Glomerular visceral epithelial cell (primary cell): ENCODE results near the gene LNPK.
"Not testable (repeated sequence)": the region's sequence is repeated elsewhere in the genome, so short reads cannot be mapped to it uniquely, and the experiment has no call there.

Experiments
- DNase-seq: peaks from one replicate; pipeline ENCODE4 v3.0.0-alpha.2; 2016; ENCODE audit errors: extremely low spot score

Gene LNPK

GRCh38 chr2:176001916-176002687 lies at the start of gene LNPK:
TSS of gene LNPK (minus strand) at chr2:176002267. CDS start at chr2:175995584, 6,683 bp downstream.
- peak; percentile 92 for DNase-seq

GRCh38 chr2:176039375-176039774 lies 37.3 kb upstream of the LNPK start:
- DNase-seq = no peak

- no peak for DNase-seq
Observed at GRCh38 chr2:176038694-176039093, 36.6 kb upstream of the LNPK start.

GRCh38 chr2:176035013-176035691 lies 33.1 kb upstream of the LNPK start:
- DNase-seq = no peak

- DNase-seq = no peak
Observed at GRCh38 chr2:176027806-176028205, 25.7 kb upstream of the LNPK start.

DNA sequence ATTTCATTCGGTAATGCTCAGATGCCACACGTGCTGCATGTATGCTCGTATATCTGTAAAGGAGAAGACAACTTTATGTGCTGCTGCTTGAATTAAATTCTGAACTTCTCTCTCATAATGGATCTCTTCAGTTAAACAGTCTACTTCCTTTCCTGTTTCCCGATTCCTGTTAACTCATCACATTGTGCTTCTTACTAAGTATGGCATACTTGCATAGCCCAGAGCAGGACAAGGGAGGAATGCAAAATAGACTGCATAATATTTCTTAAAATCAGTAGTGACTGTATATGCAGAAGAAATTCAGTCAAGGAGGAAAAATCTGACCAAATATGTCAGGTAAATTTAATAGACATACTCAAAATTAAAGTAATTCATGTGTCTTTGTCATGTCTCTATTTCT lies 23.9 kb upstream of the LNPK start:
- no peak for DNase-seq

DNA sequence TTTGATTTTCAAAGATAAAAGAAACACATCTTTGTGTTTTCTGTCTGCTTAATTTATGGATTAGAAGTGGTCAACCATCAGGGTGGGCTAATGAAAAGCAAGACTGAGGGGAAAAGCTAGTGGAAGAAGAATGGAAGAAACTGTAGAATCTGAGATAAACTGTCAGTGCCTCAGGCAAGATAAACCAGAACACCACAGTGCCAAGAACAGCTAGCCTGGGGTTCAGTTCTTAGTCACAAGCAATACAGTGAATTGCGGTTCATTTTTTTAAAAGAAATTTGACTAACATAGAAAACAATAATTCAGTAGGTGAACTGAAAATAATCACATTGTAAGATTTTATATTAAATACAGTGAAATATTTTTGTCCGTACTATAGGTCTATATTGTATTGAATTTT lies 22.0 kb upstream of the LNPK start:
- no peak for DNase-seq

GRCh38 chr2:176022048-176022447 lies 20.0 kb upstream of the LNPK start:
- no peak for DNase-seq

DNA sequence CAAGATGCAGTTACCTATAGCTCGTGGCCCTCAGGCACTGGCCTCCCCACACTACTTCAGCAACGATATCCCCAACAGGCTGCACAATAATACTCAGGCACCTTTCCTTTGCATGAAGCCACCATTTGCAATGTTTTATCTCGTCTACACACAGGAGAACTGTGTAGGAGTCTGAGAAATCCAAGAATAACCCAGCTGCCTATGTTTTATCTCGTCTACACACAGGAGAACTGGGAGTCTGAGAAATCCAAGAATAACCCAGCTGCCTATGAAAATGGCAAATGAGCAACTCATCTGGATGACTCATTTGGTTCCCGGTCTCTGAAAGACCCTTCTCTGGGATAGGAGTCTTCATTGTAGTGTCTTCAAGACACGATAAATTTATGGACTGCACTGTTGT lies 18.3 kb upstream of the LNPK start:
- DNase-seq = no peak

- no peak for DNase-seq
Observed at GRCh38 chr2:176018708-176019107, 16.6 kb upstream of the LNPK start.

DNA sequence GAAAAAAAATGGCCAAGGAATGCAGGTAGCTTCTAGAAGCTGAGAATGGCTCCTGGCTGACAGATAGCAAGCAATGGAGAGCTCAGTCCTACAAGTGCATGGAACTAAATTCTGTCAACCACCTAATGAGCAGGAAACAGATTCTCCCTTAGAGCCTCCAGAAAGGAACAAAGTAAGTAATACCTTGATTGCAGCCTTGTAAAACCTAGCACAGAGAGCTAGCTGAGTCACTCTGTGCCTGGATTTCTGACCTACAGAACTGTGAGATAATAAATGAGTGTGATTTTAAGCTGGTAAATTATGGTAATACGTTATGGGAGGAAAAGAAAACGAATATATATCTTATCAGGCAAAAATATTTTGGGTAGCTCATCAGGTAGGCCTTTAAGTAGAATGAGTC lies 7.4 kb upstream of the LNPK start:
- DNase-seq = no peak

GRCh38 chr2:176004934-176005333 lies 2.9 kb upstream of the LNPK start:
- DNase-seq = no peak

DNA sequence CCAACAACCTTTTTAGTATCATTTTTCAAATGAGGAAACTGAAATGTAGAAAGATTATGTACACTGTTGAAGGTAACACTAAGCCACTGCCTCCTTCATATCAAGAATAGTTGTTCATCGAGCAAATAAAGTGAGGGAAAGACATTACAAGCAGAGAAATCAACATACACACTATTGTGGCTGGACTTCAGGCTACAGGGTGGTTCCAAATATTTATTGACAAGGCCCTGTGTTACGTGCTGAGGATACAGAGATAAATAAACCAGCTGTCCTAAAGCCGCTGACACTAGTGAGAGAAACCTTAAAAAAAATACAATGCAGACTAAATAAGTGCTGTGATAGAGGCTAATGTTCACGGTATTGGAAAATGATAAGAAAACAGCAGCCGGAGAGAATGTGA lies 1.9 kb upstream of the LNPK start:
- DNase-seq = no peak

DNA sequence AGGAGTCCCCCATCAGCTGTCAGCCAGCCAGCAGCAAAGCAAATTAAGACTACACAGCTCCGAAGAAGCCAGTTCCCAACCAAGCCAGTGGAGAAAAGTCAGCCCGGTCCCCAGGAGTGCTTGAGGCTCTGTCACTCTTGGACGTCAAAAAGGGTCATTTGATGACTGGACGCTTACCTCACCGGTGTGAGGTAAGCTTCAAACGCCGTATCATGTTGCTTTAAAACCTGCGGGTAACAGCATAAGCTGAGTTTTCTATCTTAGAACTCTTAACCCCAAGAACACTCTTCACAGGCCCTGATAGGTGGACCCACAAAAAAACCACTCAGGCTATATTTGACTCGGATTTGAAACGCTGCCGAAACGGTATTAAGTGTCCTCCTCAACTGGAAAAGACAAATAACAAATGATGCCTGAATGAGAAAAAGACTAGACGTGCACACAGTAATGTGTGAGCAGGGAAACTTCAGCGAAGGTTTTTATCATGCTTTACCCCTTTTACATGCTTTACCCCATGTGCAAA lies 682 bp upstream of the LNPK start:
- DNase-seq = peak; percentile 18

GRCh38 chr2:176001281-176001915 lies 669 bp downstream of the LNPK start:
- DNase-seq = peak; percentile 52

GRCh38 chr2:175999283-175999819 lies 2.7 kb downstream of the LNPK start:
- no peak for DNase-seq

GRCh38 chr2:175990099-175990498 lies 12.0 kb downstream of the LNPK start:
- DNase-seq = no peak

DNA sequence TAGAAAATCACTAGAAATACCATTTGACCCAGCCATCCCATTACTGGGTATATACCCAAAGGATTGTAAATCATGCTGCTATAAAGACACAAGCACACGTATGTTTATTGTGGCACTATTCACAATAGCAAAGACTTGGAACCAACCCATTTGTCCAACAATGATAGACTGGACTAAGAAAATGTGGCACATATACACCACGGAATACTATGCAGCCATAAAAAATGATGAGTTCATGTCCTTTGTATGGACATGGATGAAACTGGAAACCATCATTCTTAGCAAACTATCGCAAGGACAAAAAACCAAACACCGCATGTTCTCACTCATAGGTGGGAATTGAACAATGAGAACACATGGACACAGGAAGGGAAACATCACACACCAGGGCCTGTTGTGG lies 14.9 kb downstream of the LNPK start:
- not testable (repeated sequence) for DNase-seq

DNA sequence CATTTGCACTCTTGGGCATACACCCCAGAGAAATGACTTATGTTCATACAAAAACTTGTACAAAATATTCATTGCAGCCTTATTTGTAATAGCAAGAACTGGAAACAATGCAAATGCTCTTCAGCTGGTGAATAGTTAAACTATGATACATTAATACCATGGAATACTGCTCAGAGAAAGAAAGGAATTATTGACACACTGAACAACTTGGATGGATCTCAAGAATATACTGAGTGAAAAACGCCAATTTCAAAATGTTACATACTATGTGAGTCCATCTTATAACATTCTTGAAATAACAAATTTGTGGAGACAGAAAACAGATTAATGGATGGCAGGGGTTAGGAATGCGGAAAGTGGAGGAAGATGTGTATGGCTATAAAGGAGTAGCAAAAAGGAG lies 17.2 kb downstream of the LNPK start:
- no peak for DNase-seq

DNA sequence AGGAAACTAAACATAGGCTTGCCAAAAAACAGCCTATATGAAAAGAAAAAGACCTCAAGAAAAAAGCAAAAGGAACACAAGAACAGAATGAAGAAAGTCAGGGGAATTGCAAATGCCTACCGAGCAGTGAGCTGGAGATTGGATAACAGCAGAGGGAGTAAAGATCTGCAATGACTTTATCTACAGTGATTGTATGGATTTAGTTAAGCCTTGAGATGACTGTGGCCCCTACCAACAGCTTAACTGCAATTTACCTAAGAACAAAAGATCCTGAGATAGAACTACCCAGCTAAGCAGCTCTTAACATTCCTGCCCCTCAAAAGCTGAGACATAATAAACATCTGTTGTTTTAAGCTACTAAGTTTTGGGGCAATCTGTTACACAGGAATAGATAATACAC lies 20.5 kb downstream of the LNPK start:
- no peak for DNase-seq

DNA sequence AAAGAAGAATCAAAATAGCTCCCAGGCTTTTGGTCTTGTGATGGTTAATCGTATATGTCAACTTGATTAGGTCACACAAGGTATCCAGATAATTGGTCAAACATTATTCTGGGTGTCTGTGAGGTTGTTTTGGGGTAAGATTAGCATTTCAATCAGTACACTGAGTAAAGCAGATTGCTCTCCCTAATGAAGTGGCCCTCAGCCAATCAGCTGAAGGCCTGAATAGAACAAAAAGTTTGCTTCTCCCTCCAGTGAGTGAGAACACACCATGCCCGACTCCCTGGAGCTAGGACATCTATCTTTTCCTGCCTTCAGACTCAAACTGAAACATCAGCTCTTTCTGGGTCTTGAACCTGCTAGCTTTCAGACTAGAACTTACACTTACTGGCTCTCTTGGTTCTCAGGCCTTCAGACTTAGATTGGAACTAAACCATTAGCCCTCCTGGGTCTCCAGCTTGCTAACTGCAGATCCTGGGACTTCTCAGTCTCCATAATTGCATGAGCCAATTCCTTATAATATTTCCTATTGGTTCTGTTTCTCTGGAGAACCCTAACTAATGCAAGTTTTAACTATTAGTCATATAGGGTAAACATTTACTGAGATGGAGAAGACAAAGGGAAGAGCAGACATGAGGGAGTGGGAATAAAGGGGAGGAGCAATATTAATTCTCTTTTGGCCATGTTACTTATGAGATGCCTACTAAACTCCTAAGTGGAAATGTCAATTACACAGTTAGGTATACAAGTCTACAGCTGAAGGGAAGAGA lies 25.5 kb downstream of the LNPK start:
- DNase-seq = peak; percentile 22

- no peak for DNase-seq
Observed at GRCh38 chr2:175973373-175973772, 28.7 kb downstream of the LNPK start.
